ENCODE results near the gene TRAF6.

- TF ChIP-seq POLR2A (IDR thresholded peaks at IDR 0.05; ENCODE audit: low read length) (no peak), GATA1 (IDR thresholded peaks at IDR 0.05; ENCODE audit: low read depth, low read length) (no peak)
Measured at GRCh38 chr11:36487619-36488018, 22.5 kb downstream of the TRAF6 start.

Measured in erythroblast (primary cell).